Amniotic epithelial cell (primary cell): ENCODE measurements around the gene FAM237A.

Experiments used
- DNase-seq: peaks from one replicate; pipeline ENCODE4 v3.0.0-alpha.2; 2010; ENCODE audit warnings: low read depth

FAM237A gene

DNA sequence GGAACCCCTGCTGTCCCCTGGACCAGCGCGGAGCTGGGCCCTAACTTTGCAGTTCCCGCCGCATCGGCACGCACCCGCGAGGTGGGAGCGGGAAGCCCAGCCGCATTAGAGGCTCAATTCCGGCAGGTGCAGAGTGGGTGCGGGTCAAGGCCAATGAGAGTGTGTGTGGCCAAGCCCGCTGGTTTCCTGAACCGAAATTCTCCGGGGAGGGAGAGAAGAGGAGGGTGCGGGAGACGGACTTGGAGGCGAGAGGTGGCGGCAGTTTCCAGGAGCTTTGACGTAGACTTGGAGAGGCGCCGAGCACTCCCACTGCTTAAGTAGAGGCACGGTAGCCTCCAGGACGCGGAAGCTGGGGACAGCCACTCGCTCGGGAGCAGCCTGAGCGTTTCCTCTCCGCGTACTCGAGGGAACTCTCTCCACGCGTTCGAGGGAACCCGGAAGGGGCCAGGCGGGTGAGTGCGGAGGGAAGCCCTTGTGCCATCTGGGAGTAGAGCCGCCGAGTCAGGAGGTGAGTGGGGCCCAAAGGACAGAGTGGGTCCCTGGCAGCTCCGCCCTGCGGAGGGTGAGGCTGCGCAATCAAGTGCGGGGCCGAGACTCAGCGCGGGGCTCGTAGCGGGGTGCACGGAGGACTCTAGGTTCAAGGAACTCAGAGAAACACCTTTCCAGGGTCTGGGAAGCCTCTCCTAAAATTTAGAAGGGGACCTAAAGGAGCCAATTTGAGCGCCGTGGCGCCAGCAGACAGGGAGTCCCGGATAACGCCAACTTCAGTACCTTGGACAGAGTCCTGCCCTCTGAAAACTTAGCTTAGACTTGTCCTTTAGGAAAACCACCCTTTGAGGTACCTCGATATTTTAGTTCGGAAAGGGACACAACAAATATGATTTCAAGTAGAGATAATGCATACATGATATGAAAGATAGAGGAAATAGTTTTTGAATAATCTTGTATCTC is at the start of gene FAM237A:
FAM237A (plus strand) TSS at position 413 of the 951 bp plus-strand sequence. CDS start 1,750 bp downstream, outside the sequence.
- DNase-seq, result peak; percentile 56

DNA sequence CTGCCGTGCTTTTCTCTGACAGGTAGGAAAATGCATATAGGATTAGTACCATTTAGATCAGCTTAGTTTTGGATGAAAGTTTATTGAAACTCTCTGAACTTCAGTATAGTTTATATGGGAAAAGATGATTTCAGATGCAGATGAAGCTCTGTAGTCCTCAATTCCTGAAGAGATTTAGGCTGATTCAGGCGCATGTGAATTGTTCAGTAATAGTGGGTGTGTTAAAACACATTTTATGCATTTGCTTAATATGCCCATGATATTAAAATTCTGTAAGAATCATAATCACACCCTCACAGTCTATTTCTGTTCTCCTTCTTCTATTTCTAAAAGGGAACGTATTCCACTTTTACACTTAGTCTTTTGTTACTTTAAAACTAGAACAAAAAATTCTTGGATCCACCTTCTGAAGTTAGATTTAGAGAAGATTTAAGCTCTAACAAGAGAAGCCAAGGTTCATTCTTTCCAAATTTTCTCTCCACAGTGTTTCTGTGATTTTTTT is 44.5 kb upstream of the FAM237A start:
- no peak for DNase-seq

DNA sequence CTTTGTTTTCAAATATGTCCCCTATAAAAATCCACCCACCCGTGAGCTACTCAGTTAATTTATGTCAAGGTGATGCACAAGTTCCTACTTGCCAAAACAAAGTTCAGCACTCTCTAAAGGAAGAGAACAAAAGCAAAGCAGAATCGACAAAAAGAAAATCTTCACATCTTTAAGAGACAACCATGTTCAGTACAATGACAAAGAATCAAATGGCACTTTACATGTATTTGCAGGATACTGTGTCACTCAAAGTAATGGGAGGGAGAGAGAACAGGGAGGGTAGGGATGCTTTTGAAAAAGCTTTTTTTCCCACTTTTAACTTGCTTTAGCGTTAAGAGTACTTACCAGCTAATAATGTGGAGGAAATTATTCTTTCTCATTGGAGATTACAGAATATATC is 39.0 kb upstream of the FAM237A start:
- DNase-seq, result no peak

DNA sequence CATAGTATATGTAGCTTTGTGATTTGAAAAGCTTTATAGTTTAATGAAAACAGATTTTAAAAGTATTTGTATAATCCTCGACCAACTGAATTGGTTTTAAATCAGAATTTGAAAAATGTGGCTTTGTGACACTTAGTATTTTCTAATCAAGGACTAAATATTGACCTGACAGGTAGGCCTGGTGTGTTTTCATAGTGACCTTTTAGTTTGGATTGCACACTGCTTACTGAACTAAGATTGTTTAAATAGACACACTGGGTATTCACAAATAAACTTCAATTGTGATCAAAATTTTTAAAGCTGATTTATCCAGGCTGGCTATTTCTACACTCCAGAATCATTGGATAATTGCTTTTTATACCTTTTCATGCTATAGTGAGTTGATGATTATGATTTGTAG is 31.8 kb upstream of the FAM237A start:
- DNase-seq, result no peak

DNA sequence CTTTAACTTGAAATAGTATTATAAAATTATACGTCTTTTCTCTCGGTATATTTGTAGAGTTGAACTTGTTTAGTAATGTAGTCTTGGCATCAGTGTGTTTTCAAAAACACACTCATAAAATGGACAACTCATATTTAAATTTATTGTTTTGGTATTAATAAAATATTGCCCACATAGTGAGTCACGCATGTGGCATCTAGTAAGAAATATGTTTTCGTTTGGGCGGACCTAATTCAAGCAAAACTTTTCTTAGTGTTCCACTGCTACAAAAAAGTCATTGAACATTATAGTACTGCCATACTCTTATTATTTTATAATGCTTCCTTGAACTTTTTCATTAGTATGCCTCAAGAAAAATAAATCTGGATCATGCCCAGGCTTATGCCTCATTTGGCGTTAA is 31.1 kb upstream of the FAM237A start:
- DNase-seq, result no peak

DNA sequence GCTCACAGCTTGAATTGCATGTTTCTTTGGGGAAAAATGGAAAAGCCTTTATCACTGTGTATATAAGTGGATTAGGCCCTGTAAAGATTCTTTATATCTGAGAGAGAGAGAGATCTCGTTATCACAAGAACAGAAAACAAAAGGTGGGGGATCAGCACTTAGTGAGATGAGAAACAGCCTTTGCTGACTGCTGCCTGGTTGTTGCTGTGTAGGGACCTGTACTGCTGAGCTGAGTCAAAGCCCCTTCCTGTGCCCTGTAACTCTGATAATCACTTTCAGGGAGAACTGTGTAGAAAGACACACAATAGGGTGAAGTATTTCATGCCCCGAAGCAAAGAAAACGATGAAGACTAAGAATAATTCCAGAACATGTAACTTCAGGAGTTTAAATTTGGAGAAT is 30.6 kb upstream of the FAM237A start:
- DNase-seq, result no peak

DNA sequence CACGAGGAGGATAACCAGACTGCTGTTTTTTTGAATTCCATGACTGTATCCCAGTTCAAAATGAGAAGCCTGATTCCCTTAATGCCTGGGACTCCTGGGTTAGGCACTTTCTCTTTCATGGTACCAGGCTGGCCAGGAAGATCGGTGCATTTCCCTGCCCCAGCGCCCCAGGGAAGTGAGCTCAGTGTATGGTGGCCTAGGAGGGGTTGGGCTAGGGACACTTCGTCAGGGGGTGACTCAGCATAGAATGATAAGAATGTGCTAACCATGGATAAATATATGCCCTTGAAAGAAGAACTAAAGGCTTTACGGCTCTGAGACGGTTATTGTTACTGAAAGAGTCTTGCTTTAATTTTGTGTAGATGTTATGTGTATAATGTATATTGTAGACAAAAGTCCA is 27.5 kb upstream of the FAM237A start:
- peak; percentile 14 for DNase-seq

DNA sequence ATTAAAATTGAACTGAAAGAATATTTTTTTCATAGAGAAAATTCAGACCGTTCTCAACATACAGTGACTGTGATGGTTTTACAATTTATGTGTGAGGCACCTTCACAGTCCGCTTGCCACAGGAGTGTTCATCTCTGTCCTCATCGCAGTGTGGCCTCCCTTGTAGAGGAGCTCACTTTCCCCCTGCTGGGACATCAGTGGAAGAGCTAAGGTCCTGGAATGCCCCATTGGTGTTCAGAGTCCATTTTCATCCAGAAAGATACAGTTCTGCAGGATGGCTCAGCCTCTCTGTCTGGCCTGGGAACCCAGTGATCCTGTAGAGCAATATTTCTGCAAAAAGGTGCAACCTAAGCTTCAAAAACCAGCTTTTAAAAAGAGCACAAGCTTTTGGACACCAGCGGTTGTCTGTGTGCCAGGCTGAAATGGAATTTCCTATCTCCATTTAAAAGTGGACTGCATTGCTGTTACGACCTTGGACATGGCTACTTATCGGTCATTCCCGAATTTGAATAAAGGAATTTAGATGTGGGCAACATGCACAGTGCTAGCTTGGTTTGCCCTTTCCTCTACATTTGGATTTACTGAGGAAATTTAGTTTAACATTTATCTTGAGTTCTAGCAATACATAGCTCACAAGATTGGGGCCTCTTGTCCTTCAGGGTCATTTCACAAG is 26.7 kb upstream of the FAM237A start:
- DNase-seq, result no peak

DNA sequence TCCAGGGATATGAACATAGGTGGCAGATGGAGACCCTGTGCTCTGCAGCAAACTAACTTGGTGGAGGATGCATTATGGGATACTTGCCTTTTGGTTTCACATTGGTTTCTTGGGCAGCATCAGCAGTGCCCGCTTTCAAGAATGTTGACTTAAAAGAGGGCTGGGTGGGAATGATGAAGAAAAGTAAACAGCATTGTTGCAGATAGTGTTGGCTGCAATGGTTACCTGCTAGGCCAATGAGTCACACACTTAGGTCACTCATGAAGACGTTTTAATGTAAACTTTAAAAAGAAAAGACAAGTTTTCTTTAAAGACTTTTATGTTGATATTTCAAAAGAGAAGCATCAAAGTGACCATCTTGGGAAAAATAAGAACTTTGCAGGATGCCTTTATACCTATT is 26.1 kb upstream of the FAM237A start:
- DNase-seq, result no peak

DNA sequence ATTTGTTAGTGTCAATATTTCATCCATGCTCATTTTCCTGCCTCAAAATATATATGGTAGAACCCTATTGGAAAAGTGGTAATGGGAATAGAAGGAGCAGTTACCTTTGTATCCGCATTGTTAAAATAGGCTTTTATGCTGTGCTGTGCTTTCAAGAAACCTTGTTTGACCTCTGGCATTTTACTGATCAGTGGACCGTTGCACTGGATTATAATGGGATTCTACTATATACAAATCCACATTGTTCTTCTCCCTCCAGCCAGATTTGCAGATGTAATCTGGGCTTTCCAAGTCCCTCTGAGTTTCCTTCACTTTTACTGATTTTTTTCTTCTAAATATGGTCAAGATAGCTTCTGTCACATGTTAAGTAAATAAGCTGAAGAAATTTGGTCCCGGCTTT is 23.3 kb upstream of the FAM237A start:
- DNase-seq, result no peak

DNA sequence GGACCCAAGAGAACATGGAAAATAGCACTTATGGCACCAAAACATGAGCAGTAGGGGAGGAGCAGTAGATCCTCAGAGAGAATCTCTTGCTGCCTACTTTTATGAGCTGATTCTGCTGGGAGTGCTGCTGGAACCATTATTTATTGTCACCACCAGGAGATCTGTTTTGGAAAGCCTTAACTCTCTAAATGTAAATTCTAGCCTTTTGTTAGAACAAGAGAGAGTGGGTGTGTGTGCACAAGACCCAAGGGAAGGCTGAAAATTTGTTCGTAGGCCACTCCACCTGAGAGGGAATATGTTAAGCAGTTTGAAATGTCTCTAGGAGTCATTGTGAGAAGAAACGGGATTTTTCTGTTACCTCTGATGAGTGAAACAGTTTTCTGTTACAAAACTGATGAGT is 16.2 kb upstream of the FAM237A start:
- no peak for DNase-seq

DNA sequence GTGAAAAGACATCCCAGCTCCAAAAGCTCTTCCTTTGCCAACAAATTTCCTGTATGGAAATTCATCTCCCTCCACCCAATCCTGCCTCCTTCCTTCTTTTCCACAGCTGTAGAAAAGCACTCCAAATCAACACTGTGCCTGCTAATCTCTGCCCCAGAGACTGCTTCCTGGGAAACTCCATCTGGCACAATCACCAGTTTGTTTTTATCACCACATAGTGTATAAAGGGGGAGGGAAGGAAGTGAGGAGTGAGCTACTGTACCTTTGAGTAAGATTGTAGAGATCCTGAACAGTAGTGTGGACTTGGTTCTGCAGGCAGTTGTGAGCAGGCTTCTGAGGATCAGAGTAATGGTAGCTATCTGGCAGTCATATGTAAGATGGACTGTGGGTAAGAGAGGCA is 14.7 kb upstream of the FAM237A start:
- no peak for DNase-seq

DNA sequence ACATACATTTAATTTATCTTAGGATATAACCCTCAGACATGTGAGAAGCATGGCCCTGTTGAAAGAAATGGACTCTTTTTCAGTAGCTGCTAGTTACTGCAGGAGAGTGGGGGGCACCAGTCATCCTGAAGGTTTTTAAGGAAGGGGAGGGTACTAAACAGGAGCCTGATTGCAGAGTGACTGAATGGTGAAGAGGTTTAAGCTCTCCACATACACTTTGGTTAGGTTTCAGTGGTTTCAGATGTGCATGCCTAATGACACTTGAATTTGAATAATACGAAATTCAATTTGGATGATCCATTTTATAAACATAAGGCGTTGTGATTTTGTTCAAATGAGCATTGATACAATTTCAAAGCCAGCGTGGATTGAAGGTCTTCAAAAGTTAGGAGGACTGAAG is 10.9 kb upstream of the FAM237A start:
- no peak for DNase-seq

DNA sequence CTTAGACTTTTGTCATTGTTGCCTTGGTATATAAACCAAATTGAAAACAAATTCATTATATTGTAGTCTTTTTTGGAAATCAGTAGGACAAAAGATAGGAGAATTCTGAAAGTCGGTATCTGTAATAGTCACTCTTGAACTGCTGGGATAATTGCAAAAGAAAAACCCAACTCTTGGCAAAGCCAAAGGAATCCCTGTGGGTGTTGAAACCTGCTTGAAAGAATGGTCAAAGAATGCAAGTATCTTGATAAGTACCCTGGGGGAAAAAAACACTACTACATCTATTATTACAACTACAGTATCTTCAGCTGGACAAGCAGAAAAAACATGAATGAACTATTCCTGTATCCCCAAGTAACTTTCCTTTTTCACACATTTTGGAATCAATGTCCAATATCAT is 7.3 kb upstream of the FAM237A start:
- DNase-seq, result peak; percentile 52

DNA sequence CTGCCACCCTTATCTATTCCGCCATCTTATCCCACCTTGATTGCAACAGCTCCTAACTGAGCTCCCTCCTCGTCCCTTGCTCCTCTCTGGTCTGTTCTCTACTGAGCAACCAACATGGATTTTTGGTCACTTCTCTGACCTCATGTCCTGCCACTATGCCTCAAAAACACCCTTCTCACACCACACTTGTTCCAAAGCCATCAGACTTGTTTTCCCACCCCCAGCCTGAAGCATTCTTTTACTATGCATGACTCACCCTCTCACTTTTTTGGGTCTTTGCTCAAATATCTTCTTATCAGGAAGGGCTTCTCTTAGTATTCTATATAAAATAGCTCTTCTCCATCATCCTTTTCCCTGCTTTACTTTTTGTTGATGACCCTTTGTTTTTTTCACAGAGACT is 2.7 kb upstream of the FAM237A start:
- DNase-seq, result no peak

DNA sequence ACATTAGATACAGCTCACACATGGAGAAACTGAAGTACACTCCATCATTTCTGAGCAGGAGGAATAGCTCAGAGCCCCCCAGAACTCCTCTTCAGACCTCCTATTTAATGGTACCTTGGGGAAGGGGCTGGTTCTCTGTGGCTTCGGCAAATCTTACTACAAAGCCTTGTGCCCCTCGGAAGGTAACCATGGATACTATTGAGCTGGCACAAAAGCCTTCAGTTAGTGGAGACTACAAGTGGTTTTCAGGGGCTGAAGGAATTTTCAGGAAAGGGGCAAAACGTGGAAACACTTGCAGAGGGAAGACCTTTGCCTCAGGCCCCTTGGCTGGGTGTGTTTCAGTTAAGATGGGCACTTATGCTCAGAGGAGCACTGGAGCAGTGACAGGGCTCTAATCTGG is 1.1 kb upstream of the FAM237A start:
- no peak for DNase-seq

DNA sequence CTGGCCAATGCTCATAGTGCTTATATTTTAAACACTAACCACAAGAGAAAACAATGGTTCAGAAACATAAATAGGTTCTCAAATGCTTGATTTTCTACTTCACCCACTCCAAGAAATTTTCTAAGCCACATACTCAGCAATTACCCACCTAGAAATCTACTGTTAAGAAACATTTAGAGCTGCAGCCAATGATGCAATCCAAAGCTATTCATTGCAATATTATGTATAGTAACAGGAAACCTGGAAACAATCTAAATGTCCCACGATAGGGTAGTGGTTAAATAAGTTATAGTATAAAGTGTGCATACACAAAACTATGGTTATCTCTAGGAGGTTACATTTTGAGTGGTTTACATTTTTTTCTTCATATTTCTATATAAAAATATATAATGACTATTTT is 5.7 kb downstream of the FAM237A start:
- DNase-seq, result no peak

DNA sequence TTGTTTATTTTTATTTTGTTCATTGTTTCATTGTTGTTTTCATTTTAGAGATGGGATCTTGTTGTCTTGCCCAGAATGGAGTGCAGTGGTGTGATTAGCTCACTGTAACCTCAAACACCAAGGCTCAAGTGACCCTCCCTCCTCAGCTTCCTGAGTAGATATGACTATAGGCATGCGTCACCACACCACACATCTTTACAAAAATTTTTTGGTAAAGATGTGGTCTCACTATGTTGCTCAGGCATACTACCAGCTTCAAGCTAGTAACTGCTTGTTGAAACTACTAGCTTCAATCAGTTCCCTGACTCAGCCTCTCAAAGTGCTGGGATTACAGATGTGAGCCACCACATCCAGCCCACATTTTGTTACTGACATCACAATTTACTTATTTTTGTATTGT is 14.8 kb downstream of the FAM237A start:
- DNase-seq, result no peak

DNA sequence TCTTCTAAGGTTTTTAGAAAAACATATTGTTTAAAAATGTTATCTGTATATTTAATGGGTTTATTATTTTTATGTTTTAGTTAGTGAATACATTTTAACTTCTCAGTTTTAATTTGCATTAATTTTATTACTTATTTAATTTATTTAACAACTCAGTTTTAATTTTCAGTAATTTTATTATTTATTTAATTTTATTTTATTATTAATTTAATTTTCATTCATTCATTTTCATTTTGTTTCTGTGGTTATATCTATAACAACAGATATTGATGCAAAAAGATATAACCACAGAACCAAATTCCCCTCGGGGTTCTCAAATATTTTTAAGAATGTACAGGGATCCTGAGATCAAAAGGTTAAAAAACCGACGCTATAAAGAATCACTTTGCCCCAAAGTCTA is 23.0 kb downstream of the FAM237A start:
- DNase-seq, result no peak

DNA sequence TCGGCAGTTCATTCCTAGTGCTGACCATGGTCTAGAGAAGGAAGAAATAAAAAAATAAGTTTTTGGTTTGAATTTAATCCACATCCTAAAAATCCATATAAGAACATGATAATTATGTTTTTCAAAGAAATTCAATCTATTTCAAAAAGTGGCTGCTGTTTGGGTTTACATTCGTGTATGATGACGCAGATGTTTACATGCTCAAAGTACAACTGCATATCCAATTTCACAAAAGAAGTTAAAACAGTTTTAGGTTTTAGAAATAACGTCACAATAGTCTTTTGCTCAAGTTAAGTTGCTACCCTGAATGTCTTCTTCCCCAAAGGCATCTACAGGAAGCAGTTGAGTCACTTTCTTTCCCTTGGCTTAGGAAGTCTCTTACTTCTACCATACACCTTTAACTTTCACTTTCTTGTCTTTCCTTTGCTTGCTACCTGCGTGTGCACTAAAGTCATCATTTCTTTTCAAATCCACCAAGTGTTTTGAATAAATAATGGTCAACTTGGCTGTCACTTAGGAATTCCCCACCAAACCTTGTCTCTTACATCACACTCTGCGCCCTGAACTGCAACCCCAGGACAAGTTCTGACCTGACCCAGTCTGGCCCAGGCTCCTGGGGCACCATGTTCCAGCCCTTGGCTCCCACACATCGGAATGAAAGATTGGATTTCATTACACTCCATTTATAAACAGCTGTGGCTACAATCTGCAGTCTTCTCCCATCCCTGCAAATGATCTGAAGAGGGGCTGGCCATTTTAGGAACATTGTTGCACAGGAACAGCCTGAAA is 28.4 kb downstream of the FAM237A start:
- DNase-seq, result no peak

DNA sequence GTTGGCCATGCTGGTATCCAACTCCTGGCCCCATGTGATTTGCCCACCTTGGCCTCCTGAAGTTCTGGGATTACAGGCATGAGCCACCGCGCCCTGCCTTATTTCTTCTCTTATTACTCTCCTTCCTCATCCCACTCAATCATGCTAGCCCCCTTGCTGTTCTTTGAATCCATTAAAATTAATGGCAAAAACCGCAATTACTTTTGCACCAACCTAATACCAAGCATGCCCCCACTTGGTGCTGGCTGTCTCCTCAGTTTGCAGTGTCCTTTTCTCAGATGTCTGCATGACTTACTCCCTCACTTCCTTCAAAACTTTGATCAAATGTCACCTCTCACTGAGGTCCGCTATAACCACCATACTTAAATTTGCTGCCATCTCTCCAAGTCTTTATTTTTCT is 41.3 kb downstream of the FAM237A start:
- DNase-seq, result no peak

DNA sequence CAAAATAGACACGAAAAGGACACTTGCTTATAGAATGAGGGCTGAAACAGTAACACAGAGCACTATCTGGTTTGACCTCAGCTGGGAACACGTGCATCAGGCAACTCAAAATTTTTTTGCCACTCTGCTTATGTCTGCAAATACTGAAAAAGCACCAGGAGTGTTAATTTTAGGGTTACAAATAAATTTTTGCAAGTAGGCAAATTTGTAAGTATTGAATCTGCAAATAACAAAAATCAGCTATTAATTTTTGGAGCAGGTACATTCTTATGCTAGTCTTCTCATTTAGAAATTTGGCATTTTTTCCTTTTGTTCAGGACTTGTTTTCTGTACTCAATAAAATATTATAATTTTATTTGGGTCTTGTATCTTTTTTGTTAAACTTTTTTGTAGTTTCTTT is 46.2 kb downstream of the FAM237A start:
- no peak for DNase-seq

DNA sequence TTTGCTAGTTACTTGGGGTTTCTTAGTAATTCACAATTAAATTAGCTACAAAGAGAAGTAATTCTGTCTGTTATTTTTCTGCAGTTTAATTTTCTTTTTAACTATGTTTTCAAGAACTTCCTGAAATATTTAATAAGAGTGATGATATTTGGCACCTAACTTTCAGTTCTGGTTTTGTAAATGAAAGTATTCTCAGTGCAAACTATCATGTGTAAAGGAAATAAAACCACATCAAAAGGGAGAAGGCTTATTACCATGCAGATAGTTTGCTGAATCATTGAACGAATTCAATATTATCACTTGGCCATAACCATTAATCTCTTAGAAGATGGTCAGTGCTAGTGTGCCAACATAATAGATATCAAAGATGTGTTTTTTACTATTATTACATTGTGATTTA is 46.7 kb downstream of the FAM237A start:
- no peak for DNase-seq
